PC-3 (cell line): ENCODE data around the gene OR10C1. TPM values are rescaled to one million over a fixed set of nuclear protein-coding genes. Genes with fewer than 3 reads are reported as not detected.
A peak's percentile ranks its signal among the peaks of the same experiment; 100 is the strongest.

Source experiments
- ATAC-seq: fragments of 200-7000 bp; cut with Tn5 transposase; 2 replicates; pipeline ENCODE4 v1.9.1; 2020; ENCODE audit warnings: mild to moderate bottlenecking, moderate library complexity
- BruUV-seq: library from RNA; stranded (reverse); fragments of 400-500 nt; replicated peaks from 2 replicates; lab custom pipeline; 2021; lab: Mats Ljungman, UMichigan
- CTCF ChIA-PET: fragments of 300-600 bp; sonication (Branson Sonifier 250); formaldehyde crosslinking; loops from one replicate; lab custom pipeline; 2022; ENCODE audit warnings: antibody characterized with exemption; lab: Charles Lee
- POLR2A ChIA-PET: fragments of 300-600 bp; sonication (Branson Sonifier 250); formaldehyde crosslinking; loops from one replicate; lab custom pipeline; 2022; ENCODE audit warnings: antibody characterized with exemption; ENCODE audit not compliant: unreplicated experiment; lab: Charles Lee
- DNase-seq: peaks from one replicate; pipeline ENCODE4 v3.0.0-alpha.2; 2015
- H2AFZ ChIP-seq: fragments of 300-600 bp; sonication (generic); 2 replicates; pipeline ENCODE4 v1.6.0; 2016; ENCODE audit warnings: antibody characterized with exemption, low read length
- H3F3A ChIP-seq: fragments of 300-600 bp; sonication (generic); one replicate; pipeline ENCODE4 v1.6.0; 2017; ENCODE audit warnings: antibody characterized with exemption, low read length, control low read depth, mild to moderate bottlenecking; ENCODE audit not compliant: unreplicated experiment
- H3K27ac ChIP-seq: fragments of 300-600 bp; sonication (generic); 2 replicates; pipeline ENCODE4 v1.5.1; 2016; ENCODE audit warnings: mild to moderate bottlenecking, low read length
- H3K27me3 ChIP-seq: fragments of 300-600 bp; sonication (generic); 2 replicates; pipeline ENCODE4 v1.6.1; 2016; ENCODE audit warnings: low read length, mixed read lengths
- H3K36me3 ChIP-seq: fragments of 300-600 bp; sonication (generic); 2 replicates; pipeline ENCODE4 v1.6.1; 2016; ENCODE audit warnings: low read depth, mixed run types, low read length, mixed read lengths
- H3K4me1 ChIP-seq: fragments of 300-600 bp; sonication (generic); 2 replicates; pipeline ENCODE4 v1.5.1; 2016; ENCODE audit warnings: low read length; ENCODE audit not compliant: insufficient read depth
- H3K4me2 ChIP-seq: fragments of 300-600 bp; sonication (generic); 2 replicates; pipeline ENCODE4 v1.6.0; 2016; ENCODE audit warnings: low read length
- H3K4me3 ChIP-seq: fragments of 300-600 bp; sonication (generic); 2 replicates; pipeline ENCODE4 v1.5.1; 2016; ENCODE audit warnings: mild to moderate bottlenecking, low read length, mixed read lengths
- H3K79me2 ChIP-seq: fragments of 300-600 bp; sonication (generic); 2 replicates; pipeline ENCODE4 v1.6.1; 2017; ENCODE audit warnings: low read length, mixed read lengths
- H3K9ac ChIP-seq: fragments of 300-600 bp; sonication (generic); 2 replicates; pipeline ENCODE4 v1.6.0; 2016; ENCODE audit warnings: mild to moderate bottlenecking, low read length
- H3K9me2 ChIP-seq: fragments of 300-600 bp; sonication (generic); replicated peaks from 2 replicates; pipeline ENCODE4 v1.6.1; 2016; ENCODE audit warnings: mixed run types, low read length, mixed read lengths
- H3K9me3 ChIP-seq: fragments of 300-600 bp; sonication (generic); 2 replicates; pipeline ENCODE4 v1.6.1; 2016; ENCODE audit warnings: low read length, mixed read lengths
- H4K20me1 ChIP-seq: fragments of 300-600 bp; sonication (generic); 2 replicates; pipeline ENCODE4 v1.6.1; 2016; ENCODE audit warnings: low read length, mixed read lengths
- EZH2 ChIP-seq: fragments of 300-600 bp; sonication (generic); IDR thresholded peaks from one replicate; pipeline ENCODE4 v1.6.1; 2017; ENCODE audit warnings: antibody characterized with exemption, mild to moderate bottlenecking, low read length; ENCODE audit not compliant: unreplicated experiment
- EZH2phosphoT487 ChIP-seq: fragments of 300-600 bp; sonication (generic); IDR thresholded peaks from 2 replicates; pipeline ENCODE4 v1.6.1; 2018; ENCODE audit warnings: mild to moderate bottlenecking, antibody characterized with exemption, low read length, borderline replicate concordance
- intact Hi-C: fragments of 100-400 bp; cut with micrococcal nuclease; formaldehyde crosslinking; loops from 2 replicates; pipeline ENCODE4 v1.9.0; 2023
- total RNA-seq: library from RNA; depleted of rRNA; stranded (reverse); fragments of >200 nt; gene quantifications from 2 replicates; pipeline ENCODE4 v1.2.3, GENCODE V29; 2014
- TF ChIP-seq, protein P1 (sequence below): fragments of 300-600 bp; sonication (generic); conservative IDR thresholded peaks from 2 replicates; pipeline ENCODE4 v1.5.1; 2017; ENCODE audit warnings: antibody characterized with exemption, low read depth, mild to moderate bottlenecking, low read length

Gene OR10C1
- total RNA-seq, 1 experiment from 2014 or later: not detected

DNA sequence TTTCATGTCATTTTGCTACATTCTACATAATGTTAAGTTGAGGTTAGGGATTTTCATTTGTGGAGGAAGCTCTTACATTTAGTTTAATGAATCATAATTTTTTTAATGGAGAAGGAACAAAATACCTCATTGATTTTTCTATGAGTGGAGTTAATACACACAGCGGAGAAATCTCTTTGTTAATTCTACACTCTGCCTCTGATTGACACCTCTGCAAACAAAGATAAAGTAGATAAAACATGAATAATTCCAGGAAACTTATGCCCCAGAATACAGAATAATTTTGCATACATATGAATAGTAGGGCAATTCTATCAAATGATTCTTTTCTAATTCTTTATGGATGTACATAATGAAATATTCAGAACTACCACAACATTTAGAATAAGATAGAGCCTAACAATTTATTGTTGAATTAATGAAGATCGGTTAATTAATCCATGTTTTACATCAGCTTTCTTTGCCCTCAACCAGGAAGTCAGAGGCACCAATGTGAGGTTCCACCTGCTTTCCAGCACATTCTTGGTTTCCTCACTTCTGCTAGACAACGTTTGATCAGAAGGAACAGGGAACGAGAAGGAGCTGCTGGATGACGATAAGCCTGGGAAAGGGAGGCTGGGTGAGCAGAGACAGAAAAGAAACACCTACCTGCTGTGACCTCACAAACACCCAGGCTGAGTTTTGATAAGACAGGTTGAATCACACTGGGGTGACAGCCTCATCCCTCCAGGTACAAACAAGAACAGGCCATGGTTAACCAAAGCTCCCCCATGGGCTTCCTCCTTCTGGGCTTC, 22.1 kb downstream of the OR10C1 start:
- ATAC-seq: no peak
- Histone ChIP-seq H3K79me2 (no peaks in the 10 kb centered on the region), H3K9me3 (no peaks in the 10 kb centered on the region), H3K4me1 (peaks cover 16% of the 10 kb centered on the region), H3K27ac (no peak overlapping the region), H3F3A (no peaks in the 10 kb centered on the region), H3K36me3 (no peaks in the 10 kb centered on the region), H3K4me2 (no peak overlapping the region), H3K27me3 (peaks cover 40% of the 10 kb centered on the region), H3K9ac (no peak overlapping the region), H4K20me1 (no peaks in the 10 kb centered on the region), H3K9me2 (no peaks in the 10 kb centered on the region), H2AFZ (no peak overlapping the region), H3K4me3 (no peak overlapping the region)
- BruUV-seq: no TSS peak
- ChIA-PET POLR2A (no interaction called here), CTCF (no interaction called here)
- no peak for TF ChIP-seq EZH2phosphoT487
- TF ChIP-seq EZH2: no peak
- TF ChIP-seq, protein P1, sequence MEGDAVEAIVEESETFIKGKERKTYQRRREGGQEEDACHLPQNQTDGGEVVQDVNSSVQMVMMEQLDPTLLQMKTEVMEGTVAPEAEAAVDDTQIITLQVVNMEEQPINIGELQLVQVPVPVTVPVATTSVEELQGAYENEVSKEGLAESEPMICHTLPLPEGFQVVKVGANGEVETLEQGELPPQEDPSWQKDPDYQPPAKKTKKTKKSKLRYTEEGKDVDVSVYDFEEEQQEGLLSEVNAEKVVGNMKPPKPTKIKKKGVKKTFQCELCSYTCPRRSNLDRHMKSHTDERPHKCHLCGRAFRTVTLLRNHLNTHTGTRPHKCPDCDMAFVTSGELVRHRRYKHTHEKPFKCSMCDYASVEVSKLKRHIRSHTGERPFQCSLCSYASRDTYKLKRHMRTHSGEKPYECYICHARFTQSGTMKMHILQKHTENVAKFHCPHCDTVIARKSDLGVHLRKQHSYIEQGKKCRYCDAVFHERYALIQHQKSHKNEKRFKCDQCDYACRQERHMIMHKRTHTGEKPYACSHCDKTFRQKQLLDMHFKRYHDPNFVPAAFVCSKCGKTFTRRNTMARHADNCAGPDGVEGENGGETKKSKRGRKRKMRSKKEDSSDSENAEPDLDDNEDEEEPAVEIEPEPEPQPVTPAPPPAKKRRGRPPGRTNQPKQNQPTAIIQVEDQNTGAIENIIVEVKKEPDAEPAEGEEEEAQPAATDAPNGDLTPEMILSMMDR: no peak
- DNase-seq: no peak
- intact Hi-C loops: no loop called here

DNA sequence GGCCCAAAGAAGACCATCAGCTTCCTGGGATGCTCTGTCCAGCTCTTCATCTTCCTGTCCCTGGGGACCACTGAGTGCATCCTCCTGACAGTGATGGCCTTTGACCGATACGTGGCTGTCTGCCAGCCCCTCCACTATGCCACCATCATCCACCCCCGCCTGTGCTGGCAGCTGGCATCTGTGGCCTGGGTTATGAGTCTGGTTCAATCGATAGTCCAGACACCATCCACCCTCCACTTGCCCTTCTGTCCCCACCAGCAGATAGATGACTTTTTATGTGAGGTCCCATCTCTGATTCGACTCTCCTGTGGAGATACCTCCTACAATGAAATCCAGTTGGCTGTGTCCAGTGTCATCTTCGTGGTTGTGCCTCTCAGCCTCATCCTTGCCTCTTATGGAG, 22.9 kb downstream of the OR10C1 start:
- no peaks in the 10 kb centered on the region for H3K9me2 ChIP-seq
- ChIA-PET POLR2A (no interaction called here), CTCF (no interaction called here)
- intact Hi-C loops: no loop called here
- no peak overlapping the region for H3K4me3 ChIP-seq
- no peak overlapping the region for H3K4me2 ChIP-seq
- no peaks in the 10 kb centered on the region for H3F3A ChIP-seq
- no peaks in the 10 kb centered on the region for H3K36me3 ChIP-seq
- H3K27ac ChIP-seq: no peak overlapping the region
- no peaks in the 10 kb centered on the region for H3K79me2 ChIP-seq
- no peaks in the 10 kb centered on the region for H4K20me1 ChIP-seq
- no peak overlapping the region for H2AFZ ChIP-seq
- TF ChIP-seq EZH2 (no peak), EZH2phosphoT487 (no peak)
- TF ChIP-seq, protein P1: no peak
- peaks cover 35% of the 10 kb centered on the region for H3K27me3 ChIP-seq
- no peak overlapping the region for H3K9ac ChIP-seq
- peaks cover 16% of the 10 kb centered on the region for H3K4me1 ChIP-seq
- no peak for DNase-seq
- no peak for ATAC-seq
- no TSS peak for BruUV-seq
- H3K9me3 ChIP-seq: no peaks in the 10 kb centered on the region

DNA sequence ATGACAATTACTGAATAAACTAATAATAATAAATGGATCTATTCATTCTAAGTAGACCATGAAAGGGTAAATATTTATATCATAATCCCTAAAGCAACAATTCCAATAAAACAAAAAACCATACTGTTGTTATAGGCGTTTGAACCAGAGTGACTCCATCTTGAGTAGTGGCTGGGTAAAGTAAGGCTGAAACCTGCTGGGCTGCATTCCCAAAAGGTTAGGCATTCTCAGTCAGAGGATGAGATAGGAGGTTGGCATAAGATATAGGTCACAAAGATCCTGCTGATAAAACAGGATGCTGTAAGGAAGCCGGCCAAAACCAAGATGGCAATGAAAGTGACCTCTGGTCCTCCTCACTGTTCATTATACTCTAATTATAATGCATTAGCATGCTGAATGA, 26.2 kb downstream of the OR10C1 start:
- Histone ChIP-seq H3K4me1 (peaks cover 16% of the 10 kb centered on the region), H3K79me2 (no peaks in the 10 kb centered on the region), H3K4me3 (no peak overlapping the region), H2AFZ (no peak overlapping the region), H3K9ac (no peak overlapping the region), H3K27ac (no peak overlapping the region), H3K27me3 (peaks cover 21% of the 10 kb centered on the region; the same call in 1 of the 2 replicates), H3F3A (no peaks in the 10 kb centered on the region), H3K36me3 (no peaks in the 10 kb centered on the region), H4K20me1 (no peaks in the 10 kb centered on the region), H3K4me2 (no peak overlapping the region), H3K9me3 (no peaks in the 10 kb centered on the region), H3K9me2 (no peaks in the 10 kb centered on the region)
- ATAC-seq (no peak), DNase-seq (peak; percentile 78)
- CTCF ChIA-PET: no interaction called here
- POLR2A ChIA-PET: no interaction called here
- TF ChIP-seq EZH2 (no peak), EZH2phosphoT487 (no peak)
- TF ChIP-seq, protein P1: no peak
- intact Hi-C loops: no loop called here
- no TSS peak for BruUV-seq
